HG03175 (cell line): ENCODE data around the gene C2orf68.
"Not testable (repeated sequence)": the region's sequence is repeated elsewhere in the genome, so short reads cannot be mapped to it uniquely, and the experiment has no call there.

Experiments
- ATAC-seq: cut with Tn5 transposase; IDR thresholded peaks from one replicate; pipeline ENCODE4 v1.9.1; 2021; ENCODE audit warnings: mild to moderate bottlenecking, moderate library complexity; ENCODE audit not compliant: unreplicated experiment

The C2orf68 gene

GRCh38 chr2:85631316-85631715 lies 19.4 kb upstream of the C2orf68 start:
- no peak for ATAC-seq

GRCh38 chr2:85628658-85629057 lies 16.8 kb upstream of the C2orf68 start:
- no peak for ATAC-seq

- ATAC-seq, result no peak
These were observed 12.1 kb upstream of the C2orf68 start for GRCh38 chr2:85623991-85624390.

GRCh38 chr2:85621338-85621737 lies 9.5 kb upstream of the C2orf68 start:
- no peak for ATAC-seq

GRCh38 chr2:85619617-85620016 lies 7.8 kb upstream of the C2orf68 start:
- ATAC-seq, result no peak

GRCh38 chr2:85617723-85618122 lies 5.9 kb upstream of the C2orf68 start:
- not testable (repeated sequence) for ATAC-seq

- no peak for ATAC-seq
These were observed 3.5 kb upstream of the C2orf68 start for GRCh38 chr2:85615413-85615728.

GRCh38 chr2:85614757-85615156 lies 2.9 kb upstream of the C2orf68 start:
- ATAC-seq, result not testable (repeated sequence)

- ATAC-seq, result no peak
These were observed 2.0 kb upstream of the C2orf68 start for GRCh38 chr2:85613717-85614515.

GRCh38 chr2:85611217-85611704 lies 605 bp downstream of the C2orf68 start:
- no peak for ATAC-seq

- no peak for ATAC-seq
These were observed 4.3 kb downstream of the C2orf68 start for GRCh38 chr2:85607268-85608215.

GRCh38 chr2:85606116-85606455 lies 5.8 kb downstream of the C2orf68 start:
- ATAC-seq, result no peak

GRCh38 chr2:85605406-85606115 lies 6.3 kb downstream of the C2orf68 start:
- ATAC-seq, result no peak

- ATAC-seq, result no peak
These were observed 7.1 kb downstream of the C2orf68 start for GRCh38 chr2:85604568-85605339.

GRCh38 chr2:85604133-85604444 lies 7.8 kb downstream of the C2orf68 start:
- not testable (repeated sequence) for ATAC-seq

- peak; percentile 97 for ATAC-seq
These were observed 9.2 kb downstream of the C2orf68 start, which contains the start of gene TMEM150A for GRCh38 chr2:85602476-85603234. Gene TMEM150A, minus strand, starts transcription at chr2:85602698. Its CDS starts 750 bp downstream, at chr2:85601948.

- peak; percentile 37 for ATAC-seq
These were observed 9.9 kb downstream of the C2orf68 start for GRCh38 chr2:85601771-85602475.

- no peak for ATAC-seq
These were observed 10.7 kb downstream of the C2orf68 start for GRCh38 chr2:85600951-85601770.
